ENCODE results near the gene ANKRD33B.

DNA sequence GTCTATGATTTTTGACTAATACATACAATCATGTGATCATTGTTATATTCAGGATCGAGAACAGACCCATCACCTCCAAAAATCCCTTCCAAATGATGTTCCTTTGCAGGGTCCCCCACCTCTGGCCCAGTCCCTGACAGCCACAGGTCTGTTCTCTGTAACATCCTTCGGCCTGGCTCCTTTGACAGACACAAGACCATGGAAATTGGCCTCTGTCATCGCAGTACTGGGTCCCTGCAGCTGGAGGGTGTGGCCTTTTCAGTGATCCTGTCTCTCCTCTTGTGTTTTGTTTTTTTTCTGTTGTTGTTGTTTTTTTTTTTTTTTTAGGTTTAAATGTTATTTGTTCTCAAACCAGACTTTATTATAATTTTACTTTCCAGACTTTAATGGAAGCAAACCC lies 27.4 kb upstream of the ANKRD33B start:
- TF ChIP-seq SUZ12 (IDR thresholded peaks at IDR 0.05; ENCODE audit: extremely low read depth, insufficient read depth, insufficient read length), result no peak
- TF ChIP-seq YY1 (IDR thresholded peaks at IDR 0.05; ENCODE audit: insufficient read depth, insufficient read length), result no peak

All from NT2/D1 (cell line).